ENCODE measurements around the gene DNMT3A.
"Not testable (repeated sequence)": the region's sequence is repeated elsewhere in the genome, so short reads cannot be mapped to it uniquely, and the experiment has no call there.

DNMT3A gene

DNA sequence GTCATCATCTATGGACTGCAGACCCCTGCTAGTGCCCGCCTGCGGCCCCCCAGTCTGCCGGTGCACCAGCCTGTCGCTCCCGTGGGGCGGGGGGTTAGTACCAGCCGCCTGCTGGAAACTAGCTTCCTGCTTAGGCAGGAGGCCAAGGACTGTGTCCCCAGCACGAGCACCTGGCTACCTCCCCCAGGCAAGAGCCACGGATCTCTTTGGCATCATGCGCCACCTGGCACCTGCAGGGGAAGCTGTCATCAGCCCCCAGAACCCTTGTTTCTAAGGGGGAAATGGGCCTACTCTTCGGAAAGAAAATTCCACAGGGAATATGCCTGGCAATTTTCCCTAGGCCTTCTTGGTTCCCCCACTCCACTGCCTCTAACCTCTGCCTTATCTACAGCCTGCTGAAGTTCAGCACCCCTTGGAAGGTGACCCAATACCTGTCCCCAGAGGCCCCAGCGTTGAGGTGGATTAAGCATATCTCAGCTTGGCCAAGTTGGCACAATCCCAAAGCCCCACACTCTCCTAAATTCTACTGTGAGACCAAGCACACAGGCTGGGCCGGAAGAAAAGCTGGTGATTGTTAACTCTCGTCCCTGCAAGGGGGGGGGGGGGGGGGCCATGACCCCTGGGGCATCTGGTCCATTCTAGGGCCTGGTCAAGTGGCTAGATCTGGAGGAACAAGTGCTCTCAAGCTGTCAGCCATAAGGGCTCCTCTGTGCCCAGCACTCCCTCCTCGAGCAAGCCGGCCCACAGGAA is 111.4 kb downstream of the DNMT3A start:
- DNase-seq: no peak

DNA sequence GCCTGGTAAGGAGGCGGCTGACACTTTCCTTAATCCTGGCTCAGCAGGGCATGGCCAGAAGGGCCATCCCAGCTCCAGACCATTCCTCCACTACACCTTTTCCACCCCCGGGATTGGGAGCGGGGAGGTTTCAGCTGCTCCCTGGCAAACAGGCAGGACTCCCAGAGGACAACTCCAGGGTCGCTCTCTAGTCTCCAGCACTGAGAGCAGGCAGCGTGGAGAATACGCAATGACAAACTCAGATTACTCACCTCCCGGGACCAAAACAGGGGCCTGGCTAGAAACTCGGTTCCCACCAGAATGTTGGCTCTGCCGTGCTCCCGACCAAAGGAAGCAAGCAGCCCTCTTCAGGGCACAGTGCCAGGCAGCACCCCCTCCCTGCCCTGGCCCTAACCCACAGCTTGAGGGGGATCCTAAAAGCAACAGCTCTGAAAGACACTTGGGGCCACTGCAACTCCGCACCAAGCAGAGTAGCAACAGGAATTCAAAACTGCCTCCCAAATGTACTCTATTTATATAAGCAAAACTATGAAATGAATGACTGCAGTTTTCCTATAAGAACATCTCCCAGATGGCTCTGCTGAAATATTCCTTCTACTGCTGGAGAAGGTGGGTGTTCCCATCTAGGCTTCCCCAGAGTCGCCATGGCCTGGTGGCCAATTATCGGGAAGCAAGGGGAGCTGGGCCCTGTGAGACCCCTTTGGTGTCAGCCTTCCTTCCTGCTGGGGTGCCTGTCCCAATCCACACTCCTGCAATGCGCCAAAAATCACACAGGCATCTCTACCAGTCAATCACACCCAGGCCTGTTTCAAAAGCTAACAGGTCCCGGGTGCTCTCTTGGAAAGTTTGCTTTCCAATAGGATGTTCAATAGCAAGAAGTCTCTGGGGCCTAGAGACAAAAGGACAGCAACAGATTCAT is 112.2 kb downstream of the DNMT3A start:
- DNase-seq: no peak

DNA sequence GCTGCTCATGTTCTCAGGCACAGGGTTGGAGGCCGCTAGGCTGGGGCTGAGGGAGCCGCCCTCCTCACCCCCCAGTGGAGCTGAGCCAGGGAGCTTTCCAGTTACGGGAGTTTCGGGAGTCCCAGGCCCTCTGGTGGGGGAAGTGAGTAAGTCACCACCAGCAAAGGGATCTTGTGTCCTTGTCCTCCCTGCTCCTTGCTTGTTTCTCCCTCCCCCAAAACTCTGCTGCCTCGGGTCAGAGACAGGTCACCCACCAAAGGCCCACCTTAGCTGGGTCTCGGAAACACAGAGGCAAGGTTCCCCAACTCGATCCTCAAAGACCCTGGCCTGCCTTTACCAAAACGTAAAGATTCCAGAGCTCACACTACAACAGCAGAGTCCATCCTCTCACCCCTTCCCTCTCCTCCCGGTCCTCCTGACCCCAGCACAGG is 112.9 kb downstream of the DNMT3A start:
- DNase-seq: peak in 1 of 2 experiments; percentile 39

DNA sequence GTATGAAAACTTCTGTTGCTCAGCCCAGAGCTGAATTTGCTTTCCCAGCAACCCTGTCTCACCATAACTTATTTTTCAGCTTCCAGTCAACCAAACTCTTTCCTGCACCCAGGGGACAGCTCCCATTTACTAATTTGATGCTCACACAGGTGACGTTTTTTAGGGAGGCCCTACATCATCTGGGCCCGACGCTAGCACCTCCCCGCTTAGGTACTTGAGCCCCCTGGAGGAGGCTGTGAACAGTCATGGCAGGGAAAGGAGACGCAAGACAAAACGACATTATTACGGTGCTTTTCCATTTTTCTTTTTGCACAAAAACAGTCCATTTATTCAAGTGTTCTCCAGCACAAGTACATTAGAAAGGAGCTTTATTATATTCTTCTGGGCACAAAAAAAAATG is 114.1 kb downstream of the DNMT3A start:
- DNase-seq: no peak

DNA sequence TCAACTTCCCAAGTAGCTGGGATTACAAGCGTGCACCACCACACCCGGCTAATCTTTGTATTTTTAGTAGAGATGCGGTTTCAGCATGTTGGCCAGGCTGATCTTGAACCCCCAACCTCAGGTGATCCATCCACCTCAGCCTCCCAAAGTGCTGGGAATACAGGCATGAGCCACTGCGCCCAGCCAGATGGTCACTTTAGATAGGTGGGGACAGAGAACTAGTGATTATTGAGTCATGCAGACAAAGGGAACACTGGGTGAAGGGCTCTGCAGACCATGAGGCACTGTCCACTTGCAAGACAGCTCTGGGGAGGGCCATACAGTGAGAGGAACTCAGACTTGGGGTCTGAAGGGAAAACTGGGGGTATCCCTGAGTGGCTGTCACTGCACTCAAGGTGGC is 114.9 kb downstream of the DNMT3A start:
- no peak for DNase-seq

DNA sequence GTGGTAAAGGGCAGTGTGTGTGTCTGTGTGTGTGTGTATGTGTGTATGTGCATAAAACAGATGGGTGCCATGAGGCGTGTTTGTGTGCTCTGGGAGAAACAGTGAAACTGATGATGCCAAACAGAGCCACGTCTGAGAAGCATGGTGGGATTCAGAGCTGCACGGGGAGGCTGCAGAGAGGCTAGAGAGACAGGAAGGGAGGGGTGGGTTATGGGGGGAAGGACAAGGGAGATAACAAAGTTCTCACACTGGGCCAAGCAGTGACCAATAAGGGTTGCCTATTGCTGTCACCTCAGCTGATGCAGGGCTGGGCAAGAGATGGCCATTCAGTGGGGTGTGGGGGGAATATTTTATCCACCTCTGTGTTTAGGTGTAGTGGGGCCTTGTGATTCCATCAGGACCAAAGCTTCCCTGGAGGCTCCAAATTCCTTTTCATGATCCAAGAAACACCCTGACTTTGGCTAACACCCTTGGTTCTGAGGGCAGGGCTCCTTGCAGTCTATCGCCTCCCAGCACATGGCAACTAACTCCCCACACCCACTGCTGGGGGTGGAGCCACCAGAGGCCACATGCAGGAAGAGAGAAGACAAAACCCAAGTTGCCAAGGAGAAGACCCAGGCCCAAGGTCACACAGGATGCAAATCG is 119.1 kb downstream of the DNMT3A start:
- DNase-seq: no peak

DNA sequence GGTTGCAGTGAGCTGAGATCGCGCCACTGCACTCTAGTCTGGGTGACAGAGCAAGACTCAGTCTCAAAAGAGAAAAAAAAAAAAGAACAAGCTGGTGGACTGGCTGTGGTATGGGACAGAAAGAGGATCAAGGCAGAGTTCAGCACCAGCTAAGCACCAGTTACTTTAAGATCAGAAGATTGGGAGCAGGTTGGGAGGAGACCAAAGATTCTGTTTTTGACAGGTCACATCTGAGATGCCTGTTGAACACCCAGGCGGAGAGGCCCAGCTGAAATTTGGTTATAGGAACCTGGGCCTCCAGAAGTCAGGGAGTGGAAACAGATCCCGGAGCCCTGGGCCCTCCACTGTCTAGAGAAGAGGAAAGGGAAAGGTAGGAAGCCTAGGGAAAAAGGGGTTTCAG is 120.1 kb downstream of the DNMT3A start:
- DNase-seq: no peak

DNA sequence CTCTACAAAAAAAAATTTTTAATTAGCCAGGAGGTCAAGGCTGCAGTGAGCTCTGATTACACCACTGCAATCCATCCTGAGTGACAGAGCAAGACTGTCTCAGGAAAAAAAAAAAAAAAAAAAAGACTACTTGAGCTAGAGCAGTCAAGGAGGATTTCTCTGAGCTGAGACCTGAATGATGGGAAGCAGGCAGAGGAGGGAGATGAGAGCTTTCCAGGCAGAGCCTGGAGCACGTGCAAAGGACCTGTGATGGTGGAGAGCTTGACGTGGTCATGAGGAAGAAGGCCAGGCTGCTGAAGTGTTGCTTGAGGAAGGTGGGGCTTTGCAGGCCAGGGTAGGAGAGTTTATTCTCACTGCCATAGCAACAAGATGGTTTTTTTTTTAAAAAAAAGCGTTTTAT is 121.4 kb downstream of the DNMT3A start:
- no peak for DNase-seq

DNA sequence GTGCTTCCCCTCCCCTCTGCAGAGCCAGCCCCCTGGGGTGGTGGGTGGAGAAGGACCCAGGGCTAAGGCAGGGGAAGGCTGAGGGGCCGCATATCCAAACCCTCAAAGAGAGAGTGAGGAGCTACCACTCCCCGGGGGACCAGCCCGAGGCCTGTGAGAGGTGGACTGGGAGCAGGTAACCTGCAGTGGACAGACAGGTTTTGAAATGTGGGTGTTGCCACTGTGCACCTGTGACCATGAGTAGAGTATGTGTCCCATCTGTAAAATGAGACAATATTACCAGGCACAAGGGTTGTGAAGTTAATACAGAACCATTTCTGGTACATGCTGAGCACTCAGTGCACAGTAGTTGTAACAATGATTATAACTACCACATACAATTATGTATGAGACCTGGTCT is 122.1 kb downstream of the DNMT3A start:
- DNase-seq: no peak

DNA sequence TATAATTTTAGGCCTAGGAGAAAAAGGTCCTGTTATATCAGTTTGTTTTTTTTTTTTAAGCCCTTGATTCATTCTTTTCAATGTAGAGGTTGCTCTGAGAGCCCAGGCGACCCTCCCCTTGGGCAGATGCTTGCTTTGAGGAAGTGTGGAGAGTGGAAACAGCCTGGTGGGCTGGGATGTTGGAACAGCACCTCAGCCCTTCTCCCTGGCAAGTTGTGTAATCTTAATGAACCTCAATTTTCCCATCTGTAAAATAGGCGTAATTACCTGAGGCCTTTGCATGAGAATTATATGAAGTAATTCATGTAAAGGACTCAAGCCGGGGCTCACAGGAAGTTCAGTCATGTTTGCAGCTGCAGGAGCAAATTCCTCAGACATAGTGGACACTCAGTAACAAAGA is 123.6 kb downstream of the DNMT3A start:
- DNase-seq: no peak

DNA sequence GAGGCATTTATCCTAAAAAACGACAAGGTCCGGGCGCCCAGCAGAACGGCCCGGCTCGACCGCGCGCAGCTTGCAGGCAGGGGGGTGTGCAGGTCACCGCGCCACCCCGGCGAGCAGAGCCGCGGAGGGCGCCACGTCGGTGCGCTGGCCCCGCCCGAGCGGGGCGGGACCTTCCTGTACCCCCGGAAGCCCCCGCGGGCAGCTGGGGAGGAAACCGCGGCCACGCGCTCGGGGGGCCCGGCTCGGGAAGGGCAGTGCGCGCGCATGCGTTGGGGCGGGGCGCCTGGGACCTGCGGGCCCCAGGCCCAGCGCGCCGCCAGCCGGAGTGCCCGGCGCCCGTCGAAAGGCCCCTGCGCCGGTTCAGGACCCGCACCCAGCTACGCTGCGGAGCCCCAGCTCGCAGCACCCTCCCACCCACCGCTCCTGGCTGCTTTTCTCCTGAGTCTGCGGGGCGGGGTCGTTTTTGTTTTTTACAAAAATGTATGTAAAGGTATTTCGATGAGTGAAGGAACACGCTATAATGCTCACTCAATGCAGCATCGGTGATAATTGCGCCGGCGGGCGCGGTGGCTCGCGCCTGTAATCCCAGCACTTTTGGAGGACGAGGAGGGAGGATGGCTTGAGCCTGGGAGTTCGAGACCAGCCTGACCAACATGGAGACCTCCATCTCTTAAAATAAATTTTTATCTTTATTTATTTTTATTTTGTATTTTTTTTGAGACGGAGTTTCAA is 125.6 kb downstream of the DNMT3A start:
- DNase-seq: peak; percentile 80 to 85

DNA sequence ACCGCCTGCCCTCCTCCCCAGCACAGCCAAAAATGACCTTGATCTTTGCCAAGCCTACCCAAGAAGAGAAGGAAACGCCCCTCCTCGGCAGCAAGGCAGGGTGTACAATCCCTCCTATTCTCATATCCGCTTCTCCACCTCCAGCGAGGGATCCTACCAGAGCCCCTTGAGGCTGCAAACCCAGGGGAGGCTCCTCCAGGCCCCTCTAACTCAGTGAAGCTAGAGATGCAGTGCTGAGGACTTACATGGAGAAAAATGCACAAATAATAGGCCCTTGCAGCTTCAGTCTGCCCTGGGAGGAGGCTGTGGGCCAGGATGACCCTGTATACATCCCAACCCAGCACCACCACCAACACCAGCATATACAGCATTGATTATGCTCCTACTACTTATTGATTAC is 126.5 kb downstream of the DNMT3A start:
- no peak for DNase-seq

DNA sequence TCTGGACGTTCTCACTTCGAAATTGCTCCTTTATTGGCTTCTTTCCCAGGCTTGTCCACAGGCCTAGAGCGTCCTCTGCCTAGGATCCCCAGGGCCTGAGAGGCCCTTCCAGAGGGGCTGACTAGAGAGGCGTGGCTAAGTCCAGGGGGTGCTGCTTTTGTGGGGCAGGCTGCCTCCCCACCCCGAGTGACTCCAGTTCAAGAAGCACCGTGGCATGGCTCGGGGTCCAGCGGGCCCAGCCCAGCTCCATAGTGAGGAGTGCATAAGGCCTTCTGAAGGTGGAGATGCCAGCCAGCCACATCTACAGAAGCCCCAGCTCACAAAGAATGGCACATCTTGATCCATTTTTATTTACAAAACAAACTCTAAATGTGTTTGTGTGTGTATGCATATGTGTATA is 128.5 kb downstream of the DNMT3A start:
- no peak for DNase-seq

DNA sequence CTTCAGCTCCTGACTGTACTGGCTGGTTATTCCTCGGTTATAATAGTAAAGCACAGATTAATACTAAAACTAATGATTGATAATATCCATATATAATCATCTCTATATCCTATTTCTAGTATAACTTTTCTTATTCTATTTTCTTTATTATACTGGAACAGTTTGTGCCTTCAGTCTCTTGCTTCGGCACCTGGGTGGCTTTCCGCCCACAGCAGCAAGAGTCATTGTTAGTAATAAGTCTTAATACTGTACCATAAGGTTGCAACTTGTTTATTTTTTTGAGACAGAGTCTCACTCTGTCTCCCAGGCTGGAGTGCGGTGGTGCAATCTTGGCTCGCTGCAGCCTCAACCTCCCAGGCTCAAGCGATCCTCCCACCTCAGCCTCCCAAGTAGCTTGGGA is 130.8 kb downstream of the DNMT3A start:
- not testable (repeated sequence) for DNase-seq

DNA sequence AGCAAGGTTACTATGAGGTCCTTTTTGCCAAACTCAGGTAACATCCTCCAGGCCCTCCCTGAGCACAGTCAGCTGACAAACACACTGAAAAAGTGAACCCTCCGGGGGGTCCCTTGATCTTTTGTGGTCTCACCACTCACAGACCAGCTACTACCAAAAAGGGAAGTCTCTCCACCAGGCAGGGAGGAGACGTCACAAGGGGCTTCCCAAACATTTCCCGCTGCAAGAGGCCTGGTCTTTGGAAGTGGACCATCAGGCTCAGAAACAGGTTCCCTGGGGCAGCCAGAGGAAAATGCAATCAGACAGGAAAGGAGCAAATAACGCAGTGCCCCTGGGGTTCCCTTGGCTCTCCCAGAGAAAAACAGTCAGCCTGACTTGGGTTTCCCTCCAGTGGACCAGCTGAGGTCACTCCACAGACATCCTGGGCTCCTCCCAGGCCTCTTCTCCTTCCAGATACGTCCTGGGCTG is 134.6 kb downstream of the DNMT3A start:
- DNase-seq: no peak

DNA sequence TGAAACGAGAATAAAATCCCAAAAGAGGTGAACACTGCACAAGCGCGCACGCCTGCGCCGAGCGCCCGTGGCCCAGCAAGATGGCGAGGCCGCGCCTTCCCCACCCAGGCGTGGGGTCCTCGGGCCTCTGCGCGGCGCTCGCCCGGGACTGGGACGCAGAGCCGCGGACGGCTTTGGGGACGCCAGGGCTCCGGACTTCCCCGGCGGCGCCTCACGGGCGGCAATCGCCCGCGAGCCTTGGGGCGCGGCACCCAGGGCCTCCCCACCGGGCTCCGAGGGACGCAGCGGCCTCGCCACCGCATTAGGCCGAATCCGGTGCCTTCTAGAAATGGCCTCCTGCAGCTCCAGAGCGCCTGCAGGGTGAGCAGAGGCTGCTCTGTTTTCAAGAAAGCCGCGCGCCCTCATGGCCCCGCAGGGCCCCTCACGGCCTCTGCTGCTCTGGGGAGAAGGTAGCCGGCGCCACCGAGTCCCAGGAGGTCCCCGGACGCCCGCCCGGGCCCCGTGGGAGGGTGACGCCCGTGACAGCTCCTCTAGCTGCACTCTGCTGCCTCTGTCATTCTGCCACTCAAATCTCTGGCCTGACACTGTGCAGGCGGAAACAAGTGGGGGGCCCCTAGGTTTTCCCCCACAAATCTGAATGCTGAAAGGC is 137.4 kb downstream of the DNMT3A start:
- DNase-seq: no peak

DNA sequence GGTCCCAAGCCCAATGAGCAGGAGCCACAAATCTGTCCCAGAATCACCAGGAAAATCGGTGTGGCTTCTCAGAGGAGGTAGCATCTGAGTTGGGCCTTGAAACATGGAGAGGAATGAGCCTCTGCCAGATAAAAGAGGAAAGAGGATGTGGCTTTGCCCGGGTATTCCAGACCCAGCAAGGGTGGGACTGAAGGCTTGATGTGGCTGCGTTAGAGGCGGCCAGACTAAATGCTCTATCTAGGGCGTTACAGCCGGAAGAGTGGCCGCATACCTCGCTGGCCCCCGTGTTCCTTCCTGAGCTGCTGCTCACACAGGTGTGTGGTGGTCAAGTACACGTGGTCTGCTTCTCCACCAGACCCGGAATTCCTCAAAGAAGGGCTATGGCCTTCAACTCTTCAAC is 139.4 kb downstream of the DNMT3A start:
- no peak for DNase-seq

DNA sequence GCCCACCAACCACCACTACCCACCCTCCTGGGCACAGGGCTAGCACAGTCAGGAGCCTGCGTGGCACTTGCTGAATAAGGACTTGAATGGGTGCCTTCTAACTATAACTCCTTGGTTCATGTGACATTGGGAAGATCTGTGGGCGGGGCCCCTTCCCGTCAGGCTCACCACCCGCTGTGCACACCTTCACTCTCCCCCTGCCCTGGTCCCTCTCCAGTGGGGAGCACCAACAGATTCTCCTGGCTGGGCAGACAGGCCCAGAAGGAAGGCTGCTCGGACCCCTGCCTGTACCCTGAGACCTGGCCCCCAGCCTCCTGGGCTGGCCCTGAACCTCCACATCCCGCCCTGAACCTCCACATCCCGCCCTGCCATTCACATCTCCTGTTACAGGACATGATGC is 139.9 kb downstream of the DNMT3A start:
- DNase-seq: no peak

DNA sequence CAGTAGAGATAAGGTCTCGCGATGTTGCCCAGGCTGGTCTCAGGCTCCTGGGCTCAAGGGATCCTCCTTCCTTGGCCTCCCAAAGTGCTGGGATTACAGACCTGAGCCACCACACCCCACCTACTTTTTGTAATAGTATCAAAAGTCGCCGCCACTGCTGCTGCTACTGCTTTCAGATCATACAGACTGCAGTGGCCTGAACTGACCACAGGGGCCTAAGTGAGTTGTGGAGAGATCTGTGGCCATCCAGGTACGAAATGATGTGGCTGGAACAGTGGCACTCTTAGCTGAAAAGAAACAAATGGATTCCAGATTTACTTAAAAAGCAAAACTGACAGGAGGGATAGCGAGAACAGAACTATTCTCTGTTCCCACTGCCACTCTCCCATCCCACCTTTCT is 140.5 kb downstream of the DNMT3A start:
- no peak for DNase-seq

DNA sequence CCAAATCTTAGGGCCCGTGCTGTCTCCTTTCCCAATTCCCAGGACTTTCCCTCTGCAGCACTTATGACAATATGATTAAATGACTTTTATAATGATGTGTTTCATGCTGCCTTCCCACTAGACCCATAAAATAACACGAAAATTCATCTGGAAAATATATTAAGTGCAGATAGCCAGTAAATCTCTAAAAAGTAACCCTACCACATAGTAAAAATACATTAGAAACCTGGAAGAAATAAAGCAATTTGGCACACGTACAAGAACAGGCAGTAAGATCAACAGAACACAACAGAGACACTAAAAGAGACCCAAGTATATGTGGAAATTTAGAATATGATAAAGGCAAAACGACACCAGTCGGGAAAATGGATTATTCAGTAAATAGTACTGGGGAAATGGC is 143.1 kb downstream of the DNMT3A start:
- no peak for DNase-seq

DNA sequence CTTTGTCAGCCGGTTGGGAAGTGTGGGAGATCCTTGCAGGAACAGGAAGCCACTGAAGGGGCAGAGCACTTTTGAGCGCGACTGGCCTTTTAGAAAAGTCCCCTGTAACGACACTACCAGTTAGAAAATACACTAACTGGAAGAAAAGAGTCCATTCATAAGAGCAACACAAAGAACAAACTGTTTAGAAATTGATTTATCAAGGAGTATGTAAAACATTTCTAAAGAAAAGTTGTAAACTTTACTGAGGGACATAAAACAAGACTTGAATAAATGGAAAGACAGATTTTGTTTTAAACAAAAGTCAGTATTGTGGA is 143.6 kb downstream of the DNMT3A start:
- no peak for DNase-seq

Data from activated CD4-positive, alpha-beta T cell treated with anti-CD3 and anti-CD28 coated beads, Interleukin-2, amount 50 U/mL, for 48 hours (primary cell).